ENCODE data around the gene PCYT2. TPM values are rescaled to one million over a fixed set of nuclear protein-coding genes. Genes with fewer than 3 reads are reported as not detected.

PCYT2 gene
- total RNA-seq, 2 experiments from 2014 or later: 15.9 to 16.6 TPM

- peaks cover 48% of the 10 kb centered on the region for H3K4me1 Mint-ChIP-seq (ENCODE audit: low read depth)
- peak overlapping the region; percentile 83 for H3K27ac Mint-ChIP-seq
- H3K9me3 Mint-ChIP-seq: no peaks in the 10 kb centered on the region
- DNase-seq: peak; percentile 25
- H3K36me3 Mint-ChIP-seq (ENCODE audit: low read depth): peaks cover 39% of the 10 kb centered on the region
- CTCF ChIA-PET: no interaction called here
- intact Hi-C loops (cut with micrococcal nuclease): no loop called here
- peak overlapping the region; percentile 27 for H3K4me3 Mint-ChIP-seq
- H3K27me3 Mint-ChIP-seq (ENCODE audit: low read depth): no peaks in the 10 kb centered on the region
Observed at GRCh38 chr17:81867170-81867990, 43.8 kb downstream of the PCYT2 start.

- Mint-ChIP-seq H3K4me1 (ENCODE audit: low read depth) (peaks cover 47% of the 10 kb centered on the region), H3K27me3 (ENCODE audit: low read depth) (no peaks in the 10 kb centered on the region), H3K27ac (peak overlapping the region; percentile 83), H3K9me3 (no peaks in the 10 kb centered on the region), H3K36me3 (ENCODE audit: low read depth) (peaks cover 34% of the 10 kb centered on the region), H3K4me3 (peak overlapping the region; percentile 27)
- intact Hi-C loops (cut with micrococcal nuclease): no loop called here
- DNase-seq: no peak
- CTCF ChIA-PET: interaction anchor here (0.5 to 1.4 kb wide), 3 partner anchors 19 to 354 kb away, joined by 3 read pairs; no protein-coding TSS in a partner anchor
Observed at GRCh38 chr17:81866440-81867169, 44.6 kb downstream of the PCYT2 start.

- H3K27me3 Mint-ChIP-seq (ENCODE audit: low read depth): no peaks in the 10 kb centered on the region
- H3K4me1 Mint-ChIP-seq (ENCODE audit: low read depth): peaks cover 47% of the 10 kb centered on the region
- DNase-seq: no peak
- intact Hi-C loops (cut with micrococcal nuclease): no loop called here
- CTCF ChIA-PET: interaction anchor here (0.5 to 1.4 kb wide), 2 partner anchors 19 to 355 kb away, joined by 3 read pairs; no protein-coding TSS in a partner anchor
- H3K27ac Mint-ChIP-seq: peak overlapping the region; percentile 83
- H3K9me3 Mint-ChIP-seq: no peaks in the 10 kb centered on the region
- H3K4me3 Mint-ChIP-seq: no peak overlapping the region
- peaks cover 37% of the 10 kb centered on the region for H3K36me3 Mint-ChIP-seq (ENCODE audit: low read depth)
Observed at GRCh38 chr17:81865733-81866439, 45.3 kb downstream of the PCYT2 start.

- Mint-ChIP-seq H3K27ac (no peak overlapping the region), H3K36me3 (ENCODE audit: low read depth) (peaks cover 37% of the 10 kb centered on the region), H3K4me3 (no peak overlapping the region), H3K9me3 (no peaks in the 10 kb centered on the region), H3K4me1 (ENCODE audit: low read depth) (peaks cover 47% of the 10 kb centered on the region), H3K27me3 (ENCODE audit: low read depth) (no peaks in the 10 kb centered on the region)
- no peak for DNase-seq
- CTCF ChIA-PET: interaction anchor here (1.4 kb wide), 1 partner anchor 20 kb away, joined by 3 read pairs; no protein-coding TSS in a partner anchor
- intact Hi-C loops (cut with micrococcal nuclease): no loop called here
Observed at GRCh38 chr17:81865358-81865732, 45.9 kb downstream of the PCYT2 start.

GRCh38 chr17:81863833-81864768, 47.1 kb downstream of the PCYT2 start:
- Mint-ChIP-seq H3K27me3 (ENCODE audit: low read depth) (no peaks in the 10 kb centered on the region), H3K4me3 (peak overlapping the region; percentile 24), H3K27ac (no peak overlapping the region), H3K9me3 (no peaks in the 10 kb centered on the region), H3K4me1 (ENCODE audit: low read depth) (peaks cover 45% of the 10 kb centered on the region), H3K36me3 (ENCODE audit: low read depth) (peaks cover 29% of the 10 kb centered on the region)
- DNase-seq: no peak
- CTCF ChIA-PET: interaction anchor here (0.7 kb wide), 1 partner anchor 496 kb away, joined by 3 read pairs; no protein-coding TSS in a partner anchor
- intact Hi-C loops (cut with micrococcal nuclease): no loop called here

- Mint-ChIP-seq H3K36me3 (ENCODE audit: low read depth) (peaks cover 29% of the 10 kb centered on the region), H3K4me3 (peak overlapping the region; percentile 72), H3K27ac (peak overlapping the region; percentile 70), H3K4me1 (ENCODE audit: low read depth) (peaks cover 52% of the 10 kb centered on the region), H3K9me3 (no peaks in the 10 kb centered on the region), H3K27me3 (ENCODE audit: low read depth) (no peaks in the 10 kb centered on the region)
- CTCF ChIA-PET: interaction anchor here (0.7 to 0.9 kb wide), 2 partner anchors 471 to 495 kb away, joined by 3 to 5 read pairs; partner anchors contain the start of gene SECTM1
- no peak for DNase-seq
- intact Hi-C loops (cut with micrococcal nuclease): no loop called here
Observed at GRCh38 chr17:81863123-81863675, 48.0 kb downstream of the PCYT2 start.

- peak; percentile 99 for DNase-seq
- no peaks in the 10 kb centered on the region for H3K27me3 Mint-ChIP-seq (ENCODE audit: low read depth)
- peaks cover 50% of the 10 kb centered on the region for H3K4me1 Mint-ChIP-seq (ENCODE audit: low read depth)
- peaks cover 39% of the 10 kb centered on the region for H3K36me3 Mint-ChIP-seq (ENCODE audit: low read depth)
- peak overlapping the region; percentile 93 for H3K4me3 Mint-ChIP-seq
- H3K27ac Mint-ChIP-seq: peak overlapping the region; percentile 88
- H3K9me3 Mint-ChIP-seq: no peaks in the 10 kb centered on the region
- intact Hi-C loops (cut with micrococcal nuclease): loop anchor here (1.0 to 2.0 kb wide), 7 partner anchors 10 to 237 kb away; partner anchors contain the start of genes ALYREF, ANAPC11, ARHGDIA and CCDC137
- CTCF ChIA-PET: interaction anchor here (1.6 kb wide), 1 partner anchor 9 kb away, joined by 4 read pairs; no protein-coding TSS in a partner anchor
Observed at GRCh38 chr17:81860756-81861568, 50.2 kb downstream of the PCYT2 start.

- Mint-ChIP-seq H3K27ac (peak within 1 kb of the TSS; percentile 88), H3K4me3 (peak within 1 kb of the TSS; percentile 93), H3K36me3 (ENCODE audit: low read depth) (peaks cover 38% of the 10 kb centered on the region), H3K27me3 (ENCODE audit: low read depth) (no peaks in the 10 kb centered on the region), H3K4me1 (ENCODE audit: low read depth) (peaks cover 49% of the 10 kb centered on the region), H3K9me3 (no peaks in the 10 kb centered on the region)
- intact Hi-C loops (cut with micrococcal nuclease): loop anchor here (1.0 to 2.0 kb wide), 7 partner anchors 11 to 238 kb away; partner anchors contain the start of genes ALYREF, ANAPC11, ARHGDIA and CCDC137
- DNase-seq: peak; percentile 30
- CTCF ChIA-PET: interaction anchor here (0.7 to 1.6 kb wide), 2 partner anchors 10 to 125 kb away, joined by 3 to 4 read pairs; no protein-coding TSS in a partner anchor
Observed at GRCh38 chr17:81859906-81860755, 51.1 kb downstream of the PCYT2 start, which contains the start of gene P4HB. Gene P4HB (minus strand): TSS chr17:81860535. CDS start chr17:81860471, 64 bp downstream.

- Mint-ChIP-seq H3K27ac (peak overlapping the region; percentile 40), H3K9me3 (no peaks in the 10 kb centered on the region), H3K36me3 (ENCODE audit: low read depth) (peaks cover 38% of the 10 kb centered on the region), H3K27me3 (ENCODE audit: low read depth) (no peaks in the 10 kb centered on the region), H3K4me3 (peak overlapping the region; percentile 82), H3K4me1 (ENCODE audit: low read depth) (peaks cover 49% of the 10 kb centered on the region)
- DNase-seq: peak; percentile 20
- intact Hi-C loops (cut with micrococcal nuclease): no loop called here
- CTCF ChIA-PET: interaction anchor here (0.6 to 0.7 kb wide), 3 partner anchors 11 to 124 kb away, joined by 3 to 7 read pairs (median 3); no protein-coding TSS in a partner anchor
Observed at GRCh38 chr17:81858967-81859905, 52.0 kb downstream of the PCYT2 start.

Data from activated naive CD4-positive, alpha-beta T cell treated with anti-CD3 and anti-CD28 coated beads for 36 hours (primary cell).